HG03342 (cell line): Measurements from ENCODE around the gene FALEC.

ENCODE experiments used
- ATAC-seq: cut with Tn5 transposase; IDR thresholded peaks from one replicate; pipeline ENCODE4 v1.9.1; 2021; ENCODE audit warnings: mild to moderate bottlenecking, moderate library complexity; ENCODE audit not compliant: unreplicated experiment

FALEC gene

DNA sequence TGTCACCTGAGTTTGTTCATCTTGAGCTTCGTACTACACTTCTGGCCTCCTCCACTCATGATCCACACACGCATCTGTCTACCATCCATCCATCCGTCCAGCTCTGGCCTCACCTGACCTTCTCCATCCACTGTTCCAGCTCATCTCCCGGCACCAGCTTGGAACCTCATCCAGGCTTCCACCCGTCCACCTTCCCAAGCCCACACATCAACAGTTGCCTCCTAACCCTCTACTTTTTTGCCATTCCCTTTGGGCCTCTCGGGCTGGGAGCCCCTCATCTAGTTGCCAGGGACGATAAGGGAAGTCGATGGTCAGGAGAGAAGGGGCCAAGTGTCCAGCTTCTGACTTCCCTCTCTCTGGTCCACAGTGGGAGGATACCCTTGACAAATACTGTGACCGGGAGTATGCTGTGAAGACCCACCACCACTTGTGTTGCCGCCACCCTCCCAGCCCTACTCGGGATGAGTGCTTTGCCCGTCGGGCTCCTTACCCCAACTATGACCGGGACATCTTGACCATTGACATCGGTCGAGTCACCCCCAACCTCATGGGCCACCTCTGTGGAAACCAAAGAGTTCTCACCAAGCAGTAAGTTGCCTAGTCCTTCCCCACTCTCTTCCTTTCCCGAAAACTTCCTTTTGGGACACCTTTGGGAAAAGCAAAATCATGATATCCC is 3.4 kb upstream of the FALEC start:
- ATAC-seq, result no peak

- no peak for ATAC-seq
Measured at GRCh38 chr1:150512846-150513245, 2.7 kb upstream of the FALEC start.

DNA sequence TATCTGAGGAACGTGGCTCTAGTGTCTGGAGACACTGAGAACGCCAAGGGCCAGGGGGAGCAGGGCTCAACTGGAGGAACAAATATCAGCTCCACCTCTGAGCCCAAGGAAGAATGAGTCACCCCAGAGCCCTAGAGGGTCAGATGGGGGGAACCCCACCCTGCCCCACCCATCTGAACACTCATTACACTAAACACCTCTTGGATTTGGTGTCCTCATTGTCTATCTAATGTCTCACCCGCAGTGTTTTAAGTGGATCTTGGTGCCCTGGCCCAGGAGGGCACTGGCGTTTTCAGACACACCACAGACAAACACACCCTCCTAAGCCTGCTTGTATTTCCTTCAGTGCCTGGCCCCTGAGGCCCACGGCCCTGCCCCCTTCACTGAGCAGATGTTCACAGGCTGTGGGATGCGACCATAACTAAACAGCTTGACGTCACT is 2.2 kb upstream of the FALEC start:
- no peak for ATAC-seq

DNA sequence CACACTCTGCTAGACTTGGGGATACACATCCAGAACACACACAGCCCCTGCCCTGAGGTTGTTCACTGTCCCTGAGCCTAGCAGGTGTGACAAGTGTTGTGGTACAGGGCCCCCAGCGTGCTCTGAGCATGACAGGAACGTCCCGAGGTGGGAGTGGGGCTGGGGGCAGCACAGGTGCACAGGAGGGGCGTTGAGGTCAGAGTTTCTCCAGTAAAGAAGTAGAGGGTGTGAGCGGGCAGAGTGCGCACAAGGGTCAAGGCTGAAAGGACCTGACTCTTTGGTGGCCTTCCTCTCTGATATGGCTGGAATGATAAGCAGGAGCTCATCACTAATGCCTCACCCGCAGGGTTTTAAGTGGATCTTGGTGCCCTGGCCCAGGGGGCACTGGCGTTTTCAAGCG is 1.3 kb upstream of the FALEC start:
- no peak for ATAC-seq

GRCh38 chr1:150514913-150515327 is 632 bp upstream of the FALEC start:
- no peak for ATAC-seq

DNA sequence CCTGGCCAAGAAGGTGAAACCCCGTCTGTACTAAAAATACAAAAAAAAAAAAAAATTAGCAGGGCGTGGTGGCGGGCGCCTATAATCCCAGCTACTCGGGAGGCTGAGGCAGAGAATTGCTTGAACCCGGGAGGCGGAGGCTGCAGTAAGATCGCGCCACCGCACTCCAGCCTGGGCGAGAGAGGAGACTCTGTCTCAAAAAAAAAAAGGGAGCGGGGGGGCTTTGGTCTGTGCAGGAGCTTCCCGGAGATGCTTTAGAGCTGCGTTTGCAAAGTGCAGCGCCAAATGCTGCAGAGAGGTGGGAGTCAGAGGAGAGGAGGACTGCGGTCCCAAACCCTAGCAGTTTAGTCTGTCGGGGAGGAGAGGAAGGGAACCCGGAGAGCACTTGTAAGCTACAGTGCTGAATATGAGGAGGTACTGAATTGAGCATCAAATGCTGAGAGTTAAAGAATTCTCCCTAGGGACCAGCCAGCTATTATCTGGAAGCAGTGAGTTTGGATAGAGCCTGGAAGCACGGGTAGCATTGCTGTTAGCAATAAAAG is 569 bp downstream of the FALEC start:
- ATAC-seq, result no peak

GRCh38 chr1:150516616-150517015 is 1.1 kb downstream of the FALEC start:
- no peak for ATAC-seq

DNA sequence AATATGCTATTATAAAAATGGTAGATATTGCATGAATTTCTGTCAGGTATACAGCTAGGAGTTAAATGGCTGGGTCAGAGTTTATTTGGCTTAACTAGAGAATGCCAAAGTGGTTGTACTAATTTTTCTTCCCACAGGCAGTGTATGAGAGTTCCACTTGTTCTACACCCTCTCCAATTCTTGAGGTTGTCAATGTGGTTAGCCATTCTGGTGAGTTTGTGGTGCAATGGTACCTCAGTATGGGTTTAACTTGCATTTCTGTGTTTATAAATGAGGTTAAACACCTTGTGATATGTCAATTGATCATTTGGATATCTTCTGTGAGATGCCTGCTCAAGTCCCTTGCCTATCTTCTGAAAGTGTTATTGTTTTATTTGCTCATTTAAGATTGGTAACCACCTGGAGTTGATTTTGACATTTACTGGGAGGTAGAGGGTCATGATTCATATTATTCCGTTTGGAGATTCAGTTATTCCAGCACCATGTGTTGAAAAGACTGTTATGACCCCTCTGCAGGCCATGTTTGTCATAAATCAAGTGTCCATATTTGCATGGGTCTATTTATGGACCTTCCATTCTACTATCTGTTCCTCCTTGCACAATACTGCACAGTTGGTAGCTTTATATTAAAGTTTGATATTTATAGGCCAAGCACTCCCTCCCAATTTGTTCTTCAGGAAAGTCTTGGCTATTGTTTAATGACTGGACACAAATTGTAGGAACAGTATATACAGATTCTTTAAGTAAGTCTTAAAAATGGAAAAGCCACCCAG is 5.8 kb downstream of the FALEC start:
- ATAC-seq, result no peak

DNA sequence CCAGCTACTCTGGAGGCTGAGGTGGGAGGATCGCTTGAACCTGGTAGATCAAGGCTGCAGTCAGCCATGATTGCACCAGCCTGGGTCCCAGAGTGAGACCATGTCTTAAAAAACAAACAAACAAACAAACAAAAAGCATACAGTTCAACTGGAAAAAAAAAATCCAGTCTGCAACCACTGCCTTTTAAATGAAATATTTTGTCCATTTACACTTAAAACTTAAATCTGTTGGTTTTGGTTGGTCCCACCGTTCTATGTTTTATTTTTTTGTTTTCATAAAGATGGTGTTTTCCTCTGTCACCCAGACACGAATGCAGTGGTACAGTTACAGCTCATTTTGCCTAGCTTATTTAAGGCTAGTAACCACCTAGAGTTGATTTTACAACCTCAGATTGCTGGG is 9.8 kb downstream of the FALEC start:
- ATAC-seq, result no peak

DNA sequence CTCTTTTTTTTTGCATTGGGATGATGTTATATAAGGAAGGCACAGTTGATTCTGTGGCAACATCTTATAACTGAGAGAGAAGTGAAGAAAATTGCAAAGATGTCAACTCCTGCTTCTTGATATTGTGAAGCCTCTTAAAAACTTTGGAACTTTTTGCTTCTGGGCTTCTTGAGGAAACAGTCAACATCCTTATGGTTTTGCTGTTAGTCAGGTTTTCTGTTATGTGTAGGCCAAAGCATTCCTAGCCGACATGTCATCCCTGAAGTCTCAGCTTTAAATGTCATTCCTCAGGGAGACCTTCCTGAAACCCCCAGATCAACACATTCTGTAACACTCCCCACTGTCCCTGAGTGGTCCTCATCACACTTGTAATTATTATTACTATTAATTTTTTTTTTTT is 12.6 kb downstream of the FALEC start:
- no peak for ATAC-seq

GRCh38 chr1:150529017-150529416 is 13.5 kb downstream of the FALEC start:
- ATAC-seq, result no peak

DNA sequence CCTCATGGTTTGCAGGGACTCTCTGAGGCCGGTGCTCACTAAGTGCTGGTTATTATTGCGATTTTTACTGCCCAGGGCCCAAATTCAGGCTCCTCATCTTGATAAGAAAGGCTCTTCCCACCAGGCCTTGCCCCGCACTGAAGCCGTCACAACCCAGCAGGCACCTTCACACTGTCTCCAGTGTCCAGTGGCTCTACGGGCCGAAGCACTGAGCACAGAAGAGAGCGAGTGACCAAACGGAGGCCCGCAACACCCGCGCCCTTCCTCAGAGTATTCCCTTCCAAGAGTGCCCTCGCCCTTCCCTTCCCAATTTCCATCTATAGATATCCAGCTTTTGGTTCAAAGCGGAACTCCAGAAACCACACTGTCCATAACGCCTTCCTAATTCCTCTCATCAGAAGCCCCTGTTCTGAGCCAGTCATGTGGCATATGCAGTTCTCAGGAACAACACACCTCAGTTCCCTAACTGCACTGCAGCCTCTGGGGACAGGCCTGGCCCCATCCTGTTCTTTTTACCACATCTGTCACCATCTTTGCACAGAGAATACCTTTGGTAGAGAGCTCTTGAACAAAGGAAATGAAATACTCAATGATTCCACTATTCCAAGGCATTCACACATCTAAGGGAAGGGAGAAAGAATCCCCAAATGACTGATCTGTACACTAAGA is 15.1 kb downstream of the FALEC start:
- ATAC-seq, result no peak

- ATAC-seq, result no peak
Measured at GRCh38 chr1:150532860-150533259, 17.3 kb downstream of the FALEC start.

DNA sequence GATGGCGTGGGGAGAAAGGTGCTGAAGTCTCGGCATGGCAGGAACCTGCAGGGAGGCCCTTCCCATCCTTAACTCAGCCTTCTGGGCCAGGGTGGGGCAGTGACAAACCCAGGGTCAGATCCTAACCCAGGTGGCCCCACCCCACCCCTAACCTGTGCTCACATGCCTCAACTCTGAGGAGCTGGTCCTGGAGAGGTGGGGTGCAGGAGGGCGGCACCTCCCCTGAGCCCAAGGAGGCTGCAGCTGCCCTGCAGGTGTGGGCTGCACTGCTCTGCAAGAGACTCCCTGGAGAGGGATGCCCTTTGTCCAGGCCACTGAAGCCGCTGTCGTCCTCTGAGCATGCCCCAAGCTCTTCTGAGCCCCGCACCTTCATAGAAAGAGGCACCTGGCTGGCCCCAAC is 18.4 kb downstream of the FALEC start:
- no peak for ATAC-seq

- no peak for ATAC-seq
Measured at GRCh38 chr1:150535511-150536287, 20.1 kb downstream of the FALEC start.

GRCh38 chr1:150536836-150537731 is 21.5 kb downstream of the FALEC start:
- no peak for ATAC-seq

DNA sequence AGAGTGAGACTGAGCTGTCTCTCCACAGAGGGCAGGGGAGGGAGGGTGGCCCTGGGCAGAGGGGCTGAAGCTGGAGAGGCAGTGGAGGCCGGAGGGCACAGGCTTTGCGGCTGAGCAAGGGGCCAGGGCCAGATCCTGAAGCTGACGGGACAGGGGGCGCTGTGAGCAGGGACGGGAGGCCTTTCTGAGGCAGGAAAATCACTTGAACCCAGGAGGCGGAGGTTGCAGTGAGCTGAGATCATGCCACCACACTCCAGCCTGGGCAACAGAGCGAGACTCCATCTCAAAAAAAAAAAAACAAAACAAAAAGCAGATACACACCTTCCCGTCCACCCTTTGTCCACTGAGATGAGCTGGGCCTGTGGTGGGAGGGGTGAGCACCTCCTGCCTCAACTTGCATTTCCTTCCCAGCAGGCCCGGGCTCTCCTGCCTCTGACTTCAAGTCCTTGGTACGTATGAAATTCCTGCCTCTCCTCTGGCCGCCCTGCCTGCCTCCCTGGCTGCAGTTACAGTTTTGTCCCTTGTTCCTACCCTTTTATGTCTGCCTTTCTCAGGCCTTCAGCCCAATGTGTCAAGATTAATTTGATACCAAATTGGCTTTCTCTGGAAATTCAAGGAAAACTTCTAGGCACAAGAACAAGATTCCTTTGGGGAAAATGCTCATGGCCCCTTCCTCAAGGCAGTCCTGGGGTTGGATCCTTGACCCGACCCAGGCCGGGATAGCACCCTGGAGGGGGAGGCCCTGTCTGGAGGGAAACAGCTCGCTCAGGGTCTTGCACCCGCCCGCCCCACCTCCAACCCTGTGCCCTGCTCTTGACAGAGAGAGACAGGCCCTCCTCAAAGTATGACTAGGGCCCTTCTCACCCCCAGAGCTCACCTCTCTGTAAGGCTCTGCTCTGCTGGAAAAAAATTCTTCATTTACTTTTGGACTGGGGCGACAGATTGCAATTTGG is 22.5 kb downstream of the FALEC start:
- no peak for ATAC-seq

GRCh38 chr1:150543500-150544143 is 28.1 kb downstream of the FALEC start:
- no peak for ATAC-seq
